Bronchial epithelial cell (primary cell): Measurements from ENCODE around the gene ARHGEF10L. TPM values are rescaled to one million over a fixed set of nuclear protein-coding genes. Genes with fewer than 3 reads are reported as not detected.

Experiments used
- DNase-seq: peaks from one replicate; pipeline ENCODE4 v3.0.0-alpha.2; 2010; ENCODE audit warnings: low read depth
- FAIRE-seq: peaks from 2 replicates; lab custom pipeline; 2011; peaks lifted over from hg19 to GRCh38; lab: Jason Lieb, UNC
- H3K27me3 ChIP-seq: 2 replicates; pipeline ENCODE4 v1.5.1; 2011; ENCODE audit warnings: low read length; ENCODE audit not compliant: control insufficient read depth, insufficient read depth
- H3K36me3 ChIP-seq: 2 replicates; pipeline ENCODE4 v1.5.1; 2011; ENCODE audit warnings: low read length; ENCODE audit not compliant: control insufficient read depth, insufficient read depth
- H3K4me3 ChIP-seq: 2 replicates; pipeline ENCODE4 v1.5.1; 2011; ENCODE audit warnings: mild to moderate bottlenecking, low read depth, low read length, control low read depth
- CTCF ChIP-seq: IDR thresholded peaks from 2 replicates; pipeline ENCODE4 v1.5.1; 2011; ENCODE audit warnings: mild to moderate bottlenecking, moderate library complexity, low read length, control low read depth, inconsistent platforms; ENCODE audit not compliant: insufficient read depth, severe bottlenecking
- total RNA-seq: library from RNA; depleted of rRNA; stranded (reverse); fragments of >200 nt; gene quantifications from 2 replicates; pipeline ENCODE4 v1.2.1, GENCODE V29; 2014

Gene ARHGEF10L
- total RNA-seq, 1 donor from 2014 or later, result 6.3 TPM

- FAIRE-seq (no peak), DNase-seq (no peak)
Observed at GRCh38 chr1:17648457-17649145, 109.1 kb downstream of the ARHGEF10L start.

DNA sequence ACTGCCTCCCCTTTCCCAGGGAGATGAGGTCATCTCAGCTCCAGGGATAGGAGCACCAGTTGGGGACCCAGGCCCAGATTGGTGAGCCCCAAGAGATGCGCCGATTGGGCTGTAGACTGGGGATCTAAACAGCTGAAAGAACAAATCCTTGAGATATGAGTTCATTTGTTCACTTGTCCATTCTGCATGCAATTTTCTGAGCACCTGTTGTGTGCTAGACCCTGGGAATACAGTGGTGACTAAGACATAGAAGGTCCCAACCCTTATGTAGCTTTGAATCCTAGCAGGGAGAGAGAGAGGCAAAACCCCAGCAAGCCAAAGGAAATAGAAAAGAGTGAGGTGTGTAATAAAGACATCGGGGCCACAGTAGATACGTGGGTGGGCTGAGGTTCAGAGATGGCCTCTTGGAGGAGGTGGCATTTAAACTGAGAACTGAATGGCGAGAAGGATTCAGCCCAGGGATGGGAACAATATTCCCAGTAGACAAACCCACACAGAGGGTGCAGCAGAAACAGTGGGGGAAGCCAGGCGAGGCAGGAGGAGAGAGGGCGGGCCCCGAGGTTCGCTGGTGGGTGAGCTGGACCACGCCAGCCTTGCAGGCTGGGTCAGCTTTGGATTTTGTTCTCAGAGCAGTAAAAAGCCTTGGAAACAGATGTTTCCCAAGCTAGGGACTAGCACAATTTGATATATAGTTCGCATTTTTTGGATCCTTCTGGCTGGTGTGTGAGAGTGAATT is 110.0 kb downstream of the ARHGEF10L start:
- H3K27me3 ChIP-seq, result no peaks in the 10 kb centered on the region
- no peak for DNase-seq
- H3K4me3 ChIP-seq, result no peak overlapping the region
- no peak for FAIRE-seq
- peaks cover 5% of the 10 kb centered on the region for H3K36me3 ChIP-seq
- no peak for TF ChIP-seq CTCF

More at GRCh38 chr1:17648457-17649145, 109.1 kb downstream of the ARHGEF10L start:
- Histone ChIP-seq H3K4me3 (no peak overlapping the region), H3K27me3 (no peaks in the 10 kb centered on the region), H3K36me3 (peaks cover 5% of the 10 kb centered on the region)
- TF ChIP-seq CTCF, result no peak

- TF ChIP-seq CTCF, result no peak
- Histone ChIP-seq H3K36me3 (peaks cover 5% of the 10 kb centered on the region), H3K27me3 (no peaks in the 10 kb centered on the region), H3K4me3 (no peak overlapping the region)
- DNase-seq, result no peak
- FAIRE-seq, result no peak
Observed at GRCh38 chr1:17653276-17653675, 113.8 kb downstream of the ARHGEF10L start.

- TF ChIP-seq CTCF, result peak; percentile 77
- DNase-seq, result peak; percentile 4
- H3K36me3 ChIP-seq, result peaks cover 3% of the 10 kb centered on the region
Observed at GRCh38 chr1:17653728-17654351, 114.3 kb downstream of the ARHGEF10L start.

GRCh38 chr1:17654519-17654918 is 115.0 kb downstream of the ARHGEF10L start:
- TF ChIP-seq CTCF, result no peak
- FAIRE-seq, result no peak
- H3K36me3 ChIP-seq, result peaks cover 3% of the 10 kb centered on the region
- no peaks in the 10 kb centered on the region for H3K27me3 ChIP-seq
- H3K4me3 ChIP-seq, result no peak overlapping the region
- no peak for DNase-seq

More at GRCh38 chr1:17653728-17654351, 114.3 kb downstream of the ARHGEF10L start:
- Histone ChIP-seq H3K4me3 (no peak overlapping the region), H3K27me3 (no peaks in the 10 kb centered on the region)
- FAIRE-seq, result no peak
